Thyroid gland (tissue), 4 donors: ENCODE measurements around the gene ABHD8. TPM values are rescaled to one million over a fixed set of nuclear protein-coding genes. Genes with fewer than 3 reads are reported as not detected.

Experiments
- DNase-seq, 2 donors: peaks; one replicate each; pipeline ENCODE4 v3.0.0-alpha.2; 2019
- H3K27ac ChIP-seq, 3 donors: fragments of 200-600 bp; sonication (generic); 1 replicate in 2 of 3; 2 replicates in 1 of 3; pipeline ENCODE4 v1.5.1; 2016 to 2019; ENCODE audit warnings: mild to moderate bottlenecking in 1 of 3, moderate library complexity in 1 of 3
- H3K27me3 ChIP-seq: fragments of 200-600 bp; sonication (generic); one replicate; pipeline ENCODE4 v1.5.1; 2019
- H3K36me3 ChIP-seq, 2 donors: fragments of 200-600 bp; sonication (generic); one replicate each; pipeline ENCODE4 v1.5.1; 2016 to 2019
- H3K4me1 ChIP-seq, 2 donors: fragments of 200-600 bp; sonication (generic); one replicate each; pipeline ENCODE4 v1.5.1; 2017 to 2019
- H3K4me3 ChIP-seq, 3 donors: fragments of 200-600 bp; sonication (generic); replicated peaks in 1 of 3; 1 replicate in 2 of 3; 2 replicates in 1 of 3; pipeline ENCODE4 v1.5.1; 2016; ENCODE audit warnings: mild to moderate bottlenecking in 1 of 3
- H3K9me3 ChIP-seq: fragments of 200-600 bp; sonication (generic); one replicate; pipeline ENCODE4 v1.5.1; 2017
- POLR2A ChIP-seq, 2 donors: fragments of 450-650 bp; IDR thresholded peaks; one replicate each; pipeline ENCODE4 v1.6.1; 2017; ENCODE audit warnings: antibody characterized with exemption in 2 of 2, mild to moderate bottlenecking in 2 of 2, moderate library complexity in 1 of 2
- WGBS, 2 donors: methylation state at CpG; one replicate each; pipeline ENCODE4 v1.1.5; 2017; 5-methylcytosine and 5-hydroxymethylcytosine counted together
- intact Hi-C: fragments of 100-400 bp; cut with DNase I; formaldehyde crosslinking; loops from one replicate; pipeline ENCODE4 v1.15.1; 2023
- total RNA-seq, 4 donors: library from RNA; depleted of rRNA; stranded (reverse); fragments of >200 nt; gene quantifications; one replicate each; pipeline ENCODE4 v1.2.3, GENCODE V29; 2016
- TF ChIP-seq, protein P1 (sequence below), 6 experiments: fragments of 200-600 bp in 3 of 6; fragments of 450-650 bp in 3 of 6; sonication (generic) in 3 of 6; IDR thresholded peaks; one replicate each; pipeline ENCODE4 v1.5.1; 2016 to 2019; ENCODE audit warnings: antibody characterized with exemption in 6 of 6, mild to moderate bottlenecking in 2 of 6, inconsistent platforms in 1 of 6, moderate library complexity in 1 of 6

ABHD8 gene
- total RNA-seq, 4 donors from 2014 or later = 14.4 to 31.2 (median 23.3) TPM

DNA sequence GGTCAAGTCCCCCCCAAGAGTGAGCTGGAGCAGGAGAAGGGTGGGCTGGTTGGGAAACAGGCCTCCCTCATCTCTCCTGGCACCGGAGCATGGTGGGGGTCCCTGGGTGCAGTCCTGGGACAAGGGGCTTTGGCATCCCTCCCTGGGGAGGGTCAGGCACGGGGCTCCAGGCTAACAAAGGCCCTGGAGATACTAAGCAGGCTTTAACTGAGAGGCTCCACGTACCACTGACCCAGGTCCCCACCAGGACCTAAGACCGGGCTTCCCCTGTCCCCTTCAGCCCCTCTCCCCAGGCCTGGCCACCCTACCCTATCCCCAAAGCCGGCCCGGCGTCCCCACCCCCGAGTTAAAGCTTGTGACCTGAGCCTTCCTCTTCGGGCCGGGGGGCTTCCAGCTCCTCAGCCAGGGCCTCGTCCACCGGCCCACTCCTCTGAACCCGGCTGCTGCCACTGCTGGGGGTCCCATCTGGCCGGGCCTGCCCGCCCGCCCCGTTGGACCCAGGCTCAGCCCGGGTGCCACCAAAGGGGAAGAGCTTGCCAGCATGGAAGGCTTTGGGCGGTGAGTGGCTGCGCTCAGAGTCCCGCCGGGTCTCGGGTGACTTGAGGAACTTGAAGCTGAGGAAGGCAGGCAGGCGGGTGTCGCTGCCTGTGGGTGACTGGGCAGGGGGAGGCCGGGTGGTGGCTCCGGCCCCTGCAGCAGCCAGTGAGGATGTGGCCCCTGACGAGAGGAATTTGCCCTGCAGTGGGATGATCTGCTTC lies 21.3 kb upstream of the ABHD8 start:
- no peak overlapping the region for H3K27ac ChIP-seq

DNA sequence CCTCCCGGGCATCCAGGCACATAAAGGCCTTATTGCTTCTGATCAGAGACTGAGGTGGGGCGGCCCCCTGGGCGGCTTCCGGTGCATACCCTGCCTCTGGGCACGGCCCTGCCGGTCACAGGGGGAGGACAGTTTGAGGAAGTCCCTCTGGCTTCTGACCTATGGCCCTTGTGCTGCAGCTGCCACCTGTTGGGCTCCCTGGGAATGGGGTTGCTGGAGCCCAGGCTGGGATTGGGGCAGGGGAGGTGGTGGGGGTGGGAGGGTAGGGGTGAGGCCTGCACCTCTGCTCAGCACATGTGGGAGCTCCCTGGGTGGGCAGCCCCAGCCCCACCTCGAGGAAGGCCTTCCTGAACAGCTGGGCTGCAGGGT lies 20.7 kb upstream of the ABHD8 start:
- Histone ChIP-seq H3K9me3 (no peaks in the 10 kb centered on the region), H3K4me1 (peaks cover 8 to 18% of the 10 kb centered on the region in 2 donors), H3K27ac (no peak overlapping the region), H3K36me3 (peaks cover 15 to 29% of the 10 kb centered on the region in 2 donors), H3K4me3 (no peak overlapping the region), H3K27me3 (no peaks in the 10 kb centered on the region)
- intact Hi-C loops = no loop called here
- TF ChIP-seq, protein P1, sequence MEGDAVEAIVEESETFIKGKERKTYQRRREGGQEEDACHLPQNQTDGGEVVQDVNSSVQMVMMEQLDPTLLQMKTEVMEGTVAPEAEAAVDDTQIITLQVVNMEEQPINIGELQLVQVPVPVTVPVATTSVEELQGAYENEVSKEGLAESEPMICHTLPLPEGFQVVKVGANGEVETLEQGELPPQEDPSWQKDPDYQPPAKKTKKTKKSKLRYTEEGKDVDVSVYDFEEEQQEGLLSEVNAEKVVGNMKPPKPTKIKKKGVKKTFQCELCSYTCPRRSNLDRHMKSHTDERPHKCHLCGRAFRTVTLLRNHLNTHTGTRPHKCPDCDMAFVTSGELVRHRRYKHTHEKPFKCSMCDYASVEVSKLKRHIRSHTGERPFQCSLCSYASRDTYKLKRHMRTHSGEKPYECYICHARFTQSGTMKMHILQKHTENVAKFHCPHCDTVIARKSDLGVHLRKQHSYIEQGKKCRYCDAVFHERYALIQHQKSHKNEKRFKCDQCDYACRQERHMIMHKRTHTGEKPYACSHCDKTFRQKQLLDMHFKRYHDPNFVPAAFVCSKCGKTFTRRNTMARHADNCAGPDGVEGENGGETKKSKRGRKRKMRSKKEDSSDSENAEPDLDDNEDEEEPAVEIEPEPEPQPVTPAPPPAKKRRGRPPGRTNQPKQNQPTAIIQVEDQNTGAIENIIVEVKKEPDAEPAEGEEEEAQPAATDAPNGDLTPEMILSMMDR (IDR thresholded peaks at IDR 0.05) = no peak
- no peak for TF ChIP-seq POLR2A (IDR thresholded peaks at IDR 0.05)
- DNase-seq = no peak
- WGBS, 2 donors = 50 to 80% methylated on average over 1 of the region's 7 CpGs

More for the DNA sequence above, 21.3 kb upstream of the ABHD8 start:
- H3K9me3 ChIP-seq = no peaks in the 10 kb centered on the region
- H3K36me3 ChIP-seq = peaks cover 11 to 23% of the 10 kb centered on the region in 2 donors
- intact Hi-C loops = no loop called here
- DNase-seq = no peak
- TF ChIP-seq POLR2A (IDR thresholded peaks at IDR 0.05) = no peak
- TF ChIP-seq, protein P1 (IDR thresholded peaks at IDR 0.05) = no peak
- peaks cover 10 to 22% of the 10 kb centered on the region in 2 donors for H3K4me1 ChIP-seq
- WGBS, 2 donors = 95% methylated on average over 9 to 16 of the region's 28 CpGs
- no peak overlapping the region for H3K4me3 ChIP-seq
- H3K27me3 ChIP-seq = no peaks in the 10 kb centered on the region

DNA sequence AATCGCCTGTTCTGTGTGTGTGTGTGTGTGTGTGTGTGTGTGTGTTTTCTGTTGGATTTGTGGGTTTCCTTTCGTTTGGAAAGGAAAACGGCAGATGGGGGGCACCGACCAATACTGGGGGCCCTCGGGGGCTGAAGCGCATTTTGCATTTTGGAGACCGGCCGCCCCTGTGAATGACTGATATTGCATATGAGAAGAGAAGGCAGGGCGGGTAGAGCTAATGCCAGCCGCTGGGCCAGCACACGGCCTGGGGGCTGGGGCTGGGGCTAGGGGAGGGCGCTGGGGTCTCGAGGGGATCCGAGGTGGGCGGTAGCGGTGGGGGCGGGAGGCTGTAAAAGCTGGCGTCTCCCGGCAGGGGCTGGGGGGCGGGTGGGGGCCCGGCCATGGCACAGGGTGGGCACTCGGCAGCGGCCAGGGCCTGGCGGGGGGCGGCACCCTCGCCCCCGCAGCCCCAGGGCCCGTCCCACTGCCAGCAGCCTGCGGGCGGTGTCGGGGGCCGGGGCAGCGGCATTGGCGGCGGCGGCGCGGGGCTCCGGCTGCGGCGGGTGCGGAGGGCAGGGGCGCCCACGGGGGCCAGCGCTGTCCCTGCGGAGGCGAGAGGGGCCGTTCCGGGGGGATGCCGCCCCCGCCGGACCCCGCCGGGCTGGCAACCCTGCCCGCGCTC lies 20.2 kb upstream of the ABHD8 start:
- no peak overlapping the region for H3K4me3 ChIP-seq
- no peak overlapping the region for H3K27ac ChIP-seq

DNA sequence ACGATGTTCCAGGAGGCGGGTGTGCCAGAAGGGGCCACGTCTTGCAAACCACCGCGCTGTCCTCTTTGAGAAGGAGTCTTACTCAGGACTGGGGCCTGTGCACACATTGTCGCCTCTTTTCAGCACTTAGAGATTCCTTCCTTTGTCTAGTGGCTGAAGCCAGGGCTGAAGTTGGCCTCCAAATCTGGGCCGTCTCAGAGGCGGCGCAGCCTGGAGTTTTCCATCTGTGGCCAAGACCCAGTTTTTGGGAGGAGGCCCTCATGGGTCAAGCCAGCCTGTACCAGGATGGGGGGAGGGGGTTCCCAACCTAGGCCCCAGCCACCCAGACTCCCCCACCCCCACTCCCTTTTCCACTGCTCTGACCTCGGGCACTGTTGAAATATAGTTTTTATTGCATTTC lies 19.6 kb upstream of the ABHD8 start:
- H3K27ac ChIP-seq = no peak overlapping the region
- 71 to 79% methylated on average over 5 to 8 of the region's 10 CpGs for WGBS, 2 donors
- H3K27me3 ChIP-seq = no peaks in the 10 kb centered on the region
- H3K4me1 ChIP-seq = peaks cover under 1 to 7% of the 10 kb centered on the region in 2 donors
- no peak overlapping the region for H3K4me3 ChIP-seq
- H3K36me3 ChIP-seq = peaks cover 15 to 30% of the 10 kb centered on the region in 2 donors
- no peaks in the 10 kb centered on the region for H3K9me3 ChIP-seq
- intact Hi-C loops = no loop called here
- TF ChIP-seq, protein P1 (IDR thresholded peaks at IDR 0.05) = no peak
- no peak for TF ChIP-seq POLR2A (IDR thresholded peaks at IDR 0.05)
- no peak for DNase-seq

More for the DNA sequence above, 20.2 kb upstream of the ABHD8 start:
- intact Hi-C loops = no loop called here
- DNase-seq = no peak
- Histone ChIP-seq H3K9me3 (no peaks in the 10 kb centered on the region), H3K4me1 (peaks cover 6 to 13% of the 10 kb centered on the region in 2 donors), H3K36me3 (peaks cover 15 to 30% of the 10 kb centered on the region in 2 donors), H3K27me3 (no peaks in the 10 kb centered on the region)
- whole genome bisulfite sequencing, 2 donors = 61 to 72% methylated on average over 32 to 40 of the region's 56 CpGs
- TF ChIP-seq, protein P1 (IDR thresholded peaks at IDR 0.05) = no peak
- no peak for TF ChIP-seq POLR2A (IDR thresholded peaks at IDR 0.05)
